GM12801 (cell line): Measurements from ENCODE around the gene PSMB8.

Source experiments
- CTCF ChIP-seq: IDR thresholded peaks from one replicate; pipeline ENCODE4 v1.5.1; 2011; ENCODE audit warnings: control low read depth; ENCODE audit not compliant: insufficient read length; ENCODE audit errors: extremely low read depth

PSMB8 gene

GRCh38 chr6:32796848-32797776, 46.7 kb downstream of the PSMB8 start:
- TF ChIP-seq CTCF: no peak

- TF ChIP-seq CTCF: no peak
These were observed 49.3 kb downstream of the PSMB8 start for GRCh38 chr6:32794510-32794909.

GRCh38 chr6:32792901-32793435, 50.9 kb downstream of the PSMB8 start:
- no peak for TF ChIP-seq CTCF
